ENCODE results near the gene PIAS2.
"Not testable (repeated sequence)": the region's sequence is repeated elsewhere in the genome, so short reads cannot be mapped to it uniquely, and the experiment has no call there.

The PIAS2 gene, protein sequence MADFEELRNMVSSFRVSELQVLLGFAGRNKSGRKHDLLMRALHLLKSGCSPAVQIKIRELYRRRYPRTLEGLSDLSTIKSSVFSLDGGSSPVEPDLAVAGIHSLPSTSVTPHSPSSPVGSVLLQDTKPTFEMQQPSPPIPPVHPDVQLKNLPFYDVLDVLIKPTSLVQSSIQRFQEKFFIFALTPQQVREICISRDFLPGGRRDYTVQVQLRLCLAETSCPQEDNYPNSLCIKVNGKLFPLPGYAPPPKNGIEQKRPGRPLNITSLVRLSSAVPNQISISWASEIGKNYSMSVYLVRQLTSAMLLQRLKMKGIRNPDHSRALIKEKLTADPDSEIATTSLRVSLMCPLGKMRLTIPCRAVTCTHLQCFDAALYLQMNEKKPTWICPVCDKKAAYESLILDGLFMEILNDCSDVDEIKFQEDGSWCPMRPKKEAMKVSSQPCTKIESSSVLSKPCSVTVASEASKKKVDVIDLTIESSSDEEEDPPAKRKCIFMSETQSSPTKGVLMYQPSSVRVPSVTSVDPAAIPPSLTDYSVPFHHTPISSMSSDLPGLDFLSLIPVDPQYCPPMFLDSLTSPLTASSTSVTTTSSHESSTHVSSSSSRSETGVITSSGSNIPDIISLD

DNA sequence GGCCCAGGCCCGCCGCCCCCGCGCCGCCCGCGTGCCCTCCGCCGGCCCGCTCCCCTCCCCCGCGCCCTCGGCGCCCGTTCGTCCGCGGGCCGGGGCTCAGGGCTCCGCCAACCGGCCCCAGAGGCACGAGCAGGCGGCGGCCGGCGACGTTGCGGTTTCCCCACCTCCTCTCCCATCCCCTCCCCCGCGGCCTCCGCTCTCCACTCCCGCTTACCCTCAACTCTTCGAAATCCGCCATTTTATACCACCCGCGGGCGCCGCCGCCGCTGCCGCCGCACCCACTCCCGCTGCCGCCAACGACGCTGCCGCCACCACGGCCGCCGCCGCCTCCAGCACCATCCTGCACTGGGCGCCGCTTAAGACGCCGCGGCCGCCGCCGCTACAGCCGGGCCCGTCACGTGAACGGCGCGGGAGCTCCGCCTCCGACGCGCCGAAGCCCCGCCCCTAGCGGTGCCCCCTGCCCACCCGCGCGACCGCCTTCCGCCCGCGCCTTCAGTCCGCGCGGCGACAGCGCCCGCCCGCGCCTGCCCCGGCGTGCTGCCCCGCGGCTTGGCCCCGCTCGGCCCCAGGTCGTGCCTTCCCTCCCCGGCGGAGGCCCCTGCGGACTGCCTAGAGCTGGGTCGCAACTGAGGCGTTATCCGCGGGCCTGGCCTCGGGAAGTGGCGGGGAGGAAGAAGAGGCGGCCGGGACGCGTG is at the start of gene PIAS2, which contains the start of gene KATNAL2:
Gene PIAS2 (minus strand): TSS at position 400 of the 695 bp plus-strand sequence. CDS start 162 bp downstream, at position 238.
Gene KATNAL2 (plus strand): TSS at position 495 of the 695 bp plus-strand sequence. CDS start 29,271 bp downstream, outside the sequence.
- no peak for TF ChIP-seq Cebpa-rat (IDR thresholded peaks at IDR 0.05)
- H3K27ac ChIP-seq, result peak within 1 kb of the TSS; percentile 91 to 97 (median 95)
- peaks cover 0 to 9% (median 0%) of the 10 kb centered on the region in 11 experiments; a peak in 2 of 22 replicates for H3K36me3 ChIP-seq
- peaks cover 8 to 45% (median 34%) of the 10 kb centered on the region in 11 experiments; a peak in 19 of 22 replicates for H4K20me1 ChIP-seq
- peak within 1 kb of the TSS; percentile 81 to 97 (median 92) for H3K4me2 ChIP-seq
- H3K27me3 ChIP-seq, result no peaks in the 10 kb centered on the region
- peak within 1 kb of the TSS; percentile 92 to 97 (median 95) for H3K9ac ChIP-seq
- peaks cover 37 to 56% (median 42%) of the 10 kb centered on the region in 10 experiments for H3K4me1 ChIP-seq
- H3K9me3 ChIP-seq (replicated peaks in 1 of 11), result peaks cover 0 to 6% (median 0%) of the 10 kb centered on the region in 11 experiments; a peak in 5 of 22 replicates
- peak within 1 kb of the TSS; percentile 73 to 89 (median 84) for H3K4me3 ChIP-seq

DNA sequence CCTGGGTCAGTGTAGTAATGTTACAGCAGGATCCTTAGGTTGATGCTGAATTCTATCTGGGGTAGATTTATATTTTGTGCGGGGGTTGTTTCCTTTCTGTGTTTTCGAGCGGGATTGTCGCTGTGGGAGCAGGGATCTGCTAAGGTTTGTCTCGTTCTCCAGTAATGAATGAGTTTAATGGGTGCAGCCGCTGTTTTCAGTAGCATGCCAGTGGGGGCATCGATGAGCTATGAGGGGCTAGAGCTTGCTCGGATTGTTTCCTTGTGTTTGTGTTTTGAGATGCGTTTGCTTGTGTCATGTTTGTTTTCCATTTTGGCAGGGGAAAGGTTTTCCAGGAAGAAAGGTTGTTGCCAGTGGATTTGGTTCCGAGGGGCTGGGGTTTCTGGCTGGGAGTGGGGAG is 49.0 kb upstream of the PIAS2 start:
- not testable (repeated sequence) for H3K4me2 ChIP-seq, H3K27me3 ChIP-seq, H3K4me3 ChIP-seq, H3K4me1 ChIP-seq, H3K9ac ChIP-seq, H3K27ac ChIP-seq, H3K36me3 ChIP-seq, H4K20me1 ChIP-seq
- peaks cover 7 to 15% (median 11%) of the 10 kb centered on the region in 11 experiments; a peak in 19 of 22 replicates for H3K9me3 ChIP-seq (replicated peaks in 1 of 11)

DNA sequence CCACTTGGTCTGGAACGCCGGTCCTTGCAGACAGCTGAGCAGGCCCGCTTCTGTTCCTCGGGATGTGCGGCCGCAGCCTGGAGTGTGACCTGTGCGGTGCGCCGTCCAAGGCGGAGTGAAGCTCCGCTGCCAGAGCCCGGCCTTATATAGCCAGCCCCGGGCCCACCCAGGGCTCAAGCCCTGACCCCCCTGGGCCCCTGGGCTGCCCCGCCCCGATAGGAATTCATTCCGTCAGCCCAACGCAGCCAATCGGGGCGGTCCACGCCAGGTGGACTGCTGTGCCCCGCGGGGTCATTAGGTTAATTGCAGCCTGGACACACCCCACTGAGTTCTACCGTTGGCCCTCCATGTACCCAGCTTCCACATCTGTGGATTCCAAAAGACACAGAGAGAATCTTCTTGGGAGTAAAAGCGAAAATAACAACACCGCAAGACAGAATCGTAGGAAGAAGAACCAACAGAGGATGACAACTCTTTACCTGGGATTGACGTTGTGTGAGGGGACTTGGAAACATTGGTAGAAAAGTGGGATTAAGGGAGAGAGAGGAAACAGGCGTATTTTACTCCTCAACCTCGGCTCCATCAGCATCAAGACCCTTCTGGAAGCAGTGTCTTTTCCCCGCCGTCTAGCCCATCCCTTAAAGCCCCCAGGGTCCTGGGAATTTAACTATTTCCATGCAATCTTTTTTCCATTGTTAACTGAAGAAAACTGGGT is 47.4 kb upstream of the PIAS2 start:
- not testable (repeated sequence) for H3K4me2 ChIP-seq, H4K20me1 ChIP-seq, H3K4me1 ChIP-seq, H3K4me3 ChIP-seq, H3K27me3 ChIP-seq, H3K9ac ChIP-seq, H3K36me3 ChIP-seq, H3K27ac ChIP-seq
- H3K9me3 ChIP-seq (replicated peaks in 1 of 11), result peaks cover 20 to 29% (median 24%) of the 10 kb centered on the region in 11 experiments

DNA sequence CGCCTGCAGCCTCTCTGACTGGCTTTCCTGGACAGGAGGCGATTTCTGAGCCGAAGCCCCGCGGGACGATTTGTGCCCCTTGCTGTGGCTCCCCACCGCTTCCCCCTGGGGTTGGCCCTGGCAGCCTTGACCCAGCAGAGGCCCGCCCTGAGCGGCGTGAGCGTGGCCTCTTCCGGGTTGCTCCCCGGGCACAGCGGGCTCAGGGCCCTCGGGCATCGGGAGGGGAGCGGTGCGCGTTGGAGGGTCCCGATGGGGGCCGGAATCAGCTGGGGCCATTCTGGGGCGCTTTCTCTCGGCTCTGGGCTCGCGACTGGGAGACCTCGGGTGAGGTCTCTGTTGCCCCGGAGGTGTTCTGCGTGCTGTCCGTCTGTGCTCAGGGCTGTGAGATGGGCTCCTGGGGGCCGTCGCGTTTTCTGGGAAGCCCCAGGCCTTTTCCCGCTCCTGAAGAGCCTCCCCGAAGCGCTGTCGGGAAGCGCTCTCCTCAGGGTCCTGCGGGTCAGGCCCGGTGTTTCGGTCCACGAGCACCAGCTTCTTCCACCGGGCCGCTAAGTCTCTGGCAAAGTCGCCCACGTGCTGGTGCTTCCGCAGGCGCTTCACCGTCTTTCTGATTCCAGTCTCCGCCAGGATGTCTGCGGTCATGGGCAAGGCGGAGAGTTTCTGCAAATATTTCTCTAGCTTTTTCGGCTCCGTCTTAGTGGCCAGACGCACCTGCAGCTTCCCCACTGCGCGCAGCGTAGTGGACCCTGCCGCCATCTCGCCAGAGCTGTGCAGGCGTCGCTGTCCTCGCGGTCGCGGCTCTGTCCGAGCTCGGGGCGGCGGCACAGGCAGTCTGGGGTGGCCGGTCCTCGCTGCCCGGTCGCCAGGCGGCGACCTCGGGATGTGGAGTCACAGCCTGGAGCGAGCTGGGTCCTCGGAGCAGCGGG is 46.6 kb upstream of the PIAS2 start:
- not testable (repeated sequence) for H3K4me2 ChIP-seq, H3K4me3 ChIP-seq, H4K20me1 ChIP-seq, H3K9ac ChIP-seq, H3K27ac ChIP-seq, H3K27me3 ChIP-seq, H3K36me3 ChIP-seq, H3K4me1 ChIP-seq
- peaks cover 21 to 34% (median 27%) of the 10 kb centered on the region in 11 experiments for H3K9me3 ChIP-seq (replicated peaks in 1 of 11)

DNA sequence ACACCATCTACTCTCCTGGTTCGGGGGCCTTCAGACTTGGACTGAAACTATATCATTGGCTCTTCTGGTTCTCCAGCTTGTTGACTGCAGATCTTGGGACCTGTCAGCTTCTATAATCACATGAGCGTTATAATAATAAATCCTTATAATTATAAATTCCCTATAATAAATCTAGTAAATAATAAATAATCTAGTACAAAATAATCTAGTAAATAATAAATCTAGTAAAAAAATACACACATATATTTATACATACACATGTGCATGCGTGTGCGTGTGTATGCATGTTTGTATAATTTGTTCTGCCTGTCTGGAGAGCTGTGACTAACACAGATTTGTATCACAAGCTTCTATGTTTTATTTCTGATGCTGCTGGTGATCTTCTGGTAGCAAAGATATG is 40.9 kb upstream of the PIAS2 start:
- peaks cover 0 to 6% (median 3%) of the 10 kb centered on the region in 10 experiments; a peak in 8 of 20 replicates for H3K4me1 ChIP-seq
- H3K27ac ChIP-seq, result no peak overlapping the region
- no peak for TF ChIP-seq Cebpa-rat (IDR thresholded peaks at IDR 0.05)
- H4K20me1 ChIP-seq, result no peaks in the 10 kb centered on the region
- H3K9ac ChIP-seq, result no peak overlapping the region
- peaks cover 21 to 34% (median 25%) of the 10 kb centered on the region in 11 experiments for H3K9me3 ChIP-seq (replicated peaks in 1 of 11)
- no peaks in the 10 kb centered on the region for H3K27me3 ChIP-seq
- H3K4me2 ChIP-seq, result no peak overlapping the region
- H3K36me3 ChIP-seq, result peaks cover 0 to 10% (median 0%) of the 10 kb centered on the region in 11 experiments; a peak in 5 of 22 replicates
- no peak overlapping the region for H3K4me3 ChIP-seq

DNA sequence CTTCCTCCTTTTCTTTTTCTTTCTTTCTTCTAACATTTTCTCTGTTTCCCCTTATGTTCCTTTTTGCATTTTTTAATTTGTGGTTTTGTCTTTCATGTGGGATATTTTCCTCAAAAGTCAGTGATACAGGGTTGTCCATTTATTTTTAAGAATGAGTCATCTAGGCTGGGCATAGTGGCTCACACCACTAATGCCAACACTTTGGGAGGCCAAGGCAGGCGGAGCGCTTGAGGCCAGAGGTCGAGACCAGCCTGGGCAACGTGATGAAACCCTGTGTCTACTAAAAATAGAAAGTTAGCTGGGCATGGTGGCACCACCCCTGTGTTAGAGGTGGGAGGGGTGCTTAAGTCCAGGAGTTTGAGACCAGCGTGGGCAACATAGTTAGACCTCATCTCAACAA is 35.9 kb upstream of the PIAS2 start:
- Histone ChIP-seq H4K20me1 (no peaks in the 10 kb centered on the region), H3K4me1 (peaks cover 0 to 7% (median 6%) of the 10 kb centered on the region in 10 experiments; a peak in 8 of 20 replicates), H3K4me2 (0 out of 22 replicates have a peak overlapping the region, but pooled peaks of 1 of the 11 experiments have one; percentile 26), H3K9me3 (replicated peaks in 1 of 11) (peaks cover 0 to 5% (median 0%) of the 10 kb centered on the region in 11 experiments; a peak in 4 of 22 replicates), H3K27me3 (no peaks in the 10 kb centered on the region), H3K36me3 (peaks cover 0 to 6% (median 0%) of the 10 kb centered on the region in 11 experiments; a peak in 3 of 22 replicates), H3K4me3 (no peak overlapping the region), H3K9ac (no peak overlapping the region), H3K27ac (no peak overlapping the region)
- no peak for TF ChIP-seq Cebpa-rat (IDR thresholded peaks at IDR 0.05)

DNA sequence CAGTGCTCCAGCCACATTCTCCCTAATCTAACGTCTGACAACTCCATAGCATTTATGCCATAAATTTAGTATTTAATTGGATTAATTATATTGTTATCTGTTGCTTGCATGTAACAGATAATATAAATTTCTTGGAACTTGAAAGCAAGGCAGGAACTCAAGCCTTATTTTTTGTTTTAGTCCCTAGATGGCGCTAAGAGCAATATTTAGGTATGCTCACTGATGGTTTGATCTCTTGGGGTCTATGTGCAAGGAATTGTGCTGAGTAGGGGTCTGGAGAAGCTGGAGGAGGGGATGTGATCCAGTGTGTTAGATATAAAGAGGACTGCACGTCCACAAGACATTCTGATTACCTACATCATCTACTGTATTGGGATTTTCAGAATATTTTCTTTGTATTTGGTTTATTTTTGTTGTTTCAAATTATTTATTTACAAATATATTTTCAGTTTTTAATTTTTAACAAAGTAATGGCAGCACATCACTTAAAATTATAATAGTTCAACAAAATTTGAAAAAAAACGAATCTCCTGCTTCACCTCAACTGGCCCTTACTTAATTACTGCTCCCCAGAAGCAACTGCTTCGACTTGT is 32.9 kb upstream of the PIAS2 start:
- peaks cover 0 to 7% (median 6%) of the 10 kb centered on the region in 10 experiments; a peak in 8 of 20 replicates for H3K4me1 ChIP-seq
- H3K4me3 ChIP-seq, result no peak overlapping the region
- H3K4me2 ChIP-seq, result no peak overlapping the region
- TF ChIP-seq Cebpa-rat (IDR thresholded peaks at IDR 0.05), result no peak
- H4K20me1 ChIP-seq, result no peaks in the 10 kb centered on the region
- H3K9ac ChIP-seq, result no peak overlapping the region
- peaks cover 0 to 18% (median 12%) of the 10 kb centered on the region in 11 experiments; a peak in 14 of 22 replicates for H3K36me3 ChIP-seq
- H3K27ac ChIP-seq, result no peak overlapping the region
- H3K9me3 ChIP-seq (replicated peaks in 1 of 11), result peaks cover 14 to 28% (median 21%) of the 10 kb centered on the region in 11 experiments
- peaks cover 0 to 14% (median 12%) of the 10 kb centered on the region in 11 experiments; a peak in 17 of 22 replicates for H3K27me3 ChIP-seq

Data from BLaER1 treated with 17β-estradiol and CSF1 and Interleukin-3, amounts not matched to agents 10 nM and 100 nM (cell line).